IPS-15b (cell line): ENCODE measurements around the gene LILRB3.
"Not testable (repeated sequence)": the region's sequence is repeated elsewhere in the genome, so short reads cannot be mapped to it uniquely, and the experiment has no call there.

Experiments
- H3K27me3 ChIP-seq: one replicate; pipeline ENCODE4 v1.6.1; 2013; ENCODE audit warnings: low read length; ENCODE audit not compliant: control insufficient read depth, insufficient read depth
- H3K36me3 ChIP-seq: one replicate; pipeline ENCODE4 v1.6.1; 2013; ENCODE audit warnings: low read length; ENCODE audit not compliant: control insufficient read depth, insufficient read depth
- H3K4me1 ChIP-seq: one replicate; pipeline ENCODE4 v1.6.1; 2013; ENCODE audit warnings: mild to moderate bottlenecking, low read length; ENCODE audit not compliant: control insufficient read depth, insufficient read depth
- H3K4me3 ChIP-seq: one replicate; pipeline ENCODE4 v1.5.1; 2013; ENCODE audit warnings: low read depth, low read length
- H3K9ac ChIP-seq: one replicate; pipeline ENCODE4 v1.6.1; 2013; ENCODE audit warnings: low read depth, mild to moderate bottlenecking, low read length
- H3K9me3 ChIP-seq: one replicate; pipeline ENCODE4 v1.6.1; 2013; ENCODE audit warnings: mild to moderate bottlenecking, low read length; ENCODE audit not compliant: control insufficient read depth, insufficient read depth

LILRB3 gene

DNA sequence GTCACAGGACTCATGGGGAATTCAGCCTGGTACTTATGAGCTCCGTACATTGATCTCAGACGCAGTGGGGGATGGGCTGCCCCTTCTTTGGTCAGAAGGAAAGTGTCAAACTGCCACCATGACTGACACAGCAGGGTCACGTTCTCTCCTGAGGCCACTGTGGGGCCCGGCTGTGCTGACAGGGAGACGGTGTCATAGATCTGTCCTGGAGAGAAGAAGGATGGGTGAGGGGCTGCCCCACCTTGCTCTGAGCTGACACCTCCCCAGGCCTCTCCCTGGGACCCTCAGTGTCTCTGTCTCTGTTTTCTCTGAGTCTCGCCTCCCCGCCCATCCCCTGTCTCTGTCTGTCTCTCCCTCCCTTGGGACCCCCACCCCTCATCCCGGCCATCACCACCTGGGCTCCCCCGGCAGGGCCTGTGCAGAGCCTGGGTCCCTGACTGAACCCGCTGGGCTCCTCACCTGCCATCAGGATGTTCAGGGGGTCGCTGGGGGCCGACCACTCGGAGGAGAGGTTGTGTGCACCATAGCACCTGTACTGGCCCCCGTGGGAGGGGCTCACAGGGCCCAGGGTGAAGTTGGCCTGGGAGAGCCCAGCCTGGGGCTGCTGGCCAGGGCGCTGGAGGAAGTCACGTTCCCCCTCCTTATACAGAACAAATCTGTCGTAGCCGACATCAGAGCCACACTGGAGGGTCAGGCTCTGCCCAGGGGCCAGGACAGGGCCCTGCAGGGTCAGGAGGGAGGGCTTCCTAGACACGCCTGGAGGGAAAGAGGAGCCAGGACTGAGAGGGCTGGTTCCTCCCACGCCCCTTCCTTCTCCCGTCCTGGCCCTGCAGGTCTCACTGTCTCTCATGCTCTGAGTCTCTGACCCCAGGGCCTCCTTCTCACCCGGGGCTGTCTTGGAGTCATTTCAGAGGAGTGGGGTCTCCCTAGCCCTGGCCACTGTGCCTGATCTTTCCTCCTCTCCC is 17.8 kb upstream of the LILRB3 start:
- H3K4me3 ChIP-seq, H3K36me3 ChIP-seq, H3K9ac ChIP-seq, H3K9me3 ChIP-seq, H3K27me3 ChIP-seq, H3K4me1 ChIP-seq: not testable (repeated sequence)

DNA sequence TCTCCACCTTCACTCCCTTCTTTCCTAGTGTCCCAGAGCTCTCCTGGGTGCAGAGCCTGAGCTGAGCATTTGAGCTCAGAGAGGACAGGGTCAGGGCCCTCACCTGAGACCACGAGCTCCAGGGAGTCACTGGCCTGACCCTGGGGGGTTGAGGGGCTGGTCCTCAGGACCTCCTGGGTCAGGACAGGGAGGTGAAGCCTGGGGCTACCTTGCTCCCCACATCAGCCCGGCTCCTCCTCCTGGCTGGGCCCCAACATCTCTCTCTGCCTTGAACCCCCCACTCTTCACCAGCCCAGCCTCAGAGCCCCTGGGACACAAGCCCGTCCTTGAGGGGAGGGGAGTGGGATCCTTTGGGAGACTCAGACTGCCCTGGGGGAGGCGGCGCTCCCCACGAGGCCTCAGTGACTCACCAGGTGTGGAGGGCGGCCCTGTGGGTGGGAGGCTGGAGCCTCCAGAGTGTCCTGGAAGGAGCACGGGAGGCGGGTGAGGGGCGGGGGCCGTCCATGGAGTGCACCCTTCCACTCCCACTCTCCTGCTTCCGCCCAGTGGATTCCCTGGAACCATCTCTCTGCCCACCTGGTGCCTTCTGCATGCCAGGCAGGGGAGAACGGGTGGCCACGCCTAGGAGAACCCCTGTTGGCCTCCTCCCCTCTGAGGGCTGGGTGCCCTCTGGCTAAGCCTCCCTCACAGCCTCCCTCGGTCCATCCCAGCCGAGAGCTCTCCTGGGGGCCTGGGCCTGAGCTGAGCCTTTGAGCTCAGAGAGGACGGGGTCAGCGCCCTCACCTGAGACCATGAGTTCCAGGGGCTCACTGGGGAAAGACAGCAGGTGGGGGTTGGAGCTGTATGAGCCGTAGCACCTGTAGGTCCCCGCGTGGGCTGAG is 16.9 kb upstream of the LILRB3 start:
- not testable (repeated sequence) for H3K4me1 ChIP-seq, H3K4me3 ChIP-seq, H3K9ac ChIP-seq, H3K27me3 ChIP-seq, H3K36me3 ChIP-seq, H3K9me3 ChIP-seq

DNA sequence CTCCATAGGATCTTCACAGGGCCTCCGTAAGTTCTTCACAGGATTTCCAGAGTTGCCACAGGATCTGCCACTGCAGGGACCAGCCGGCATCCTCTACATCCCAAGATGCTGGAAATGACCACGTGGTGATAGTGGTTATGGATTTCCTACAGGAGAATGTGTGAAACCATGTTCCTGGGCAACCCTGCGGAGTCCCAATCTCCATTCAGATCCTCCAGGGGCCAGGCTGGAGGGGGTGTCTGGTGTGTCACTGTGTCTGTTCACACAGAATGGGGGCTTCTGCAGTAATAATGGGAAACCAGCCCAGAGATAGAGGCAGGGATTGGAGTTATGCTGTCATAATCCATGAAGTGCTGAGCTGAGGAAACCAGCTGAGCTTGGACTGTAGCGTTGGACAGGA is 11.1 kb upstream of the LILRB3 start:
- peaks cover 2% of the 10 kb centered on the region for H3K9me3 ChIP-seq
- no peak overlapping the region for H3K4me3 ChIP-seq
- peaks cover 12% of the 10 kb centered on the region for H3K27me3 ChIP-seq

DNA sequence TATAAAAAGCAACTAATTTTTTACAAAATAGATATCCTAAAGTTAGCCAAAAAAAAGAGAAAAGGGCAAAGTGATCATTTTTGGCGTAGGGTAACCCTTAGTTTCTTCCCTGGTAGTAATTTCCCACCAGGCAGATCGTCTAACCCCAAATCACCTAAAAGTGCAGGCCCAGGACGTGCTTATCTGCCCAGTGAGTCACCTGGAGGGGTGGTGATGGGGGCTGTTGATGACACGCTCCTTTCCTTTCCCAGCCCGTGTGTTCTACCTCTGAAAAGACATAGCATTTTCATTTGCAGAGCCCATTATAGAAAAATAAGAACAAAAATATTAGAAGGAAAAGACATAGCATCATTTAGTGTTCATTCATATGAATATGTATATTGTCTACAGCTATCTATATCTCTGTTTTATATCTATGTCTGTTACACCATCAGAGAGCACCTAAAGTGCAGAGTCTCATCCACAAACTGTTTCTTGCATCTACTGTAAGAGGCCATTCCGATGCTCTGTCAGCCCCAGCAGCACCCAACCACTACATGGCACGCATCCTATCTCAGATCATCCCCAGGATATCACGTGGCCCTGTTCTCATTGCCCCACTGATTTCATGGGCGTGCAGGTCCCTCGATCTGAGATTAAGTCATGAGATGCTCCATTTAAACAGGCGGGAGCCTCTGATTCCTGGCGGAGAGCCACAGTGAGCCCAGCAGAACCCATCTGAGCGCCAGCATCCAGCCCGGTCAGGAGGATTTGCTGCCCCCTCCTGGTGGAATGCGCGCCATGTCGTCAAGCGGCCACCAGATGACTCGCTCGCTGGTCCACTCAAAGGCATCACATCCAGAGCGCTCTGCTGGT is 8.5 kb upstream of the LILRB3 start:
- Histone ChIP-seq H3K4me3 (peak overlapping the region; percentile 20), H3K9ac (no peak overlapping the region), H3K36me3 (no peaks in the 10 kb centered on the region), H3K4me1 (peaks cover 2% of the 10 kb centered on the region), H3K9me3 (peaks cover 2% of the 10 kb centered on the region), H3K27me3 (peaks cover 12% of the 10 kb centered on the region)

More for the DNA sequence above, 11.1 kb upstream of the LILRB3 start:
- H3K9ac ChIP-seq: no peak overlapping the region
- H3K4me1 ChIP-seq: peaks cover 2% of the 10 kb centered on the region
- no peaks in the 10 kb centered on the region for H3K36me3 ChIP-seq

DNA sequence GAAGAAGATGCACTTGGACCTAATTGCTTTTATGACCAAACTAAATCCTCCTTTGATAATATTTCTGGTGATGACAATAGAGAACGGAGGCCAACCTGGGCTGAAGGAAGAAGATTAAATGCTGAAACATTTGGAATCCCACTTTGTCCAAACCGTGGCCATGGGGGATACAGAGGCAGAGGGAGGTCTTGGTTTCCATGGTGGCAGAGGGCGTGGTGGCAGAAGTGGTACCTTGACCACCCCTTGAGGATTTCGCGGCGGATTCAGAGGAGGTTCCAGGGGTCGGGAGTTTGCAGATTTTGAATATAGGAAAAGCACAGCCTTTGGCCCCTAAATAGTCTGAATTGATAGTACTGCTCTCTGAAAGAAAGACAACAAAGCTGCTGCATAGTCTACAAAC is 7.2 kb upstream of the LILRB3 start:
- H3K9me3 ChIP-seq: peaks cover 2% of the 10 kb centered on the region
- H3K27me3 ChIP-seq: peaks cover 12% of the 10 kb centered on the region
- H3K9ac ChIP-seq: no peak overlapping the region
- H3K36me3 ChIP-seq: no peaks in the 10 kb centered on the region
- H3K4me1 ChIP-seq: peaks cover 2% of the 10 kb centered on the region
- no peak overlapping the region for H3K4me3 ChIP-seq

DNA sequence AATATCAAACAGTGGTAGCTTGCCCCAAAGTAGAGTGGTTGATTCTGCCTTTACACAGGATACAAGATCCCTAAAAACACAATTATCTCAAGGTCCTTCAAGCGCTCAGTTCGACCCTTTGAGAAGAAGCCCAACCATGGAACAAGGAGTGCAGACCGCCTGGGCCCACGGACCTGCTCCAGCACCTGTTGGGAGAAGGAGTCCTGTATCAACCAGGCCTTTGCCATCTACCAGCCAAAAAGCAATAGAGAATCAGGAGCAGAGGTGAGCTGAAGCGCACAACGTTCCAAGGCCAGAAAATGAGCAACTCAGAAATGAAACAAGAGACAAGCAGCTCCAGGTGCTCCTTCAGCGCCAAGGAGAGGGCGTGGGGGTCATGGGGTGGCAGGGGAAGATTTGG is 6.3 kb upstream of the LILRB3 start:
- Histone ChIP-seq H3K9me3 (peaks cover 2% of the 10 kb centered on the region), H3K9ac (no peak overlapping the region), H3K4me3 (no peak overlapping the region), H3K4me1 (peaks cover 2% of the 10 kb centered on the region), H3K36me3 (no peaks in the 10 kb centered on the region), H3K27me3 (peaks cover 10% of the 10 kb centered on the region)

DNA sequence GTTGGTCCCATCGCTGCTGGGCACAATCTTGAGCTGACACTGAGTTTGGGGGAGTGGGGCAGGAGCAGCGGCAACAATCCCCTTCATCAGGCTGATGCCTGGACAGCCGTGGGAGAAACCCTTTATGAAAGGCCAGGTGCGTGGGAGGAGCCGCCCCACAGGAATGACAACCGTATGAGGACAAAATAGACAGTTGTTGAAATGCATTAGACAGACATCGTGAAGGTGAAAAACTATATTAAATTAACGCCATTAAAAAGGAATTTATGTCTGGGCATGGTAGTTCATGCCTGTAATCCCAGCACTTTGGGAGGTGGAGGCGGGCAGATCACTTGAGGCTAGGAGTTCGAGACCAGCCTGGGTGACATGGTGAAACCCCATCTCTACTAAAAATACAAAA is 1.8 kb upstream of the LILRB3 start:
- H3K36me3 ChIP-seq, H3K4me3 ChIP-seq, H3K9ac ChIP-seq, H3K27me3 ChIP-seq, H3K4me1 ChIP-seq, H3K9me3 ChIP-seq: not testable (repeated sequence)

DNA sequence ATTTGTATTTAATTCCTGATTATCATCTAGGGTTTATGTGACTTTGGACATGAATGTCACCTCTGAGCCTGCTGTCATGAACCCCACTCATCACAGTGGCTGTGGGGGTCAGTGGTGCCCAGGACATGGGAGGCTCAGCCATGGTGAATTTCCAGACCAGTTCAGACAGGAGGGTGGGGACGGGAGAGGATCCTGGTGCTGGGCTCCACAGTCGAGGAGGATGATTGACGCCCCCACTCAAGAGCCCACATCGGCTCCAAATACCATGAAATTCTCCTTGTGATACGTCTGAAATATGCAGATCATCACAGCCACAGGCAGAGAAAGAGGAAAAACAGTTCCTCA is 1.1 kb upstream of the LILRB3 start:
- H3K27me3 ChIP-seq, H3K4me1 ChIP-seq, H3K9me3 ChIP-seq, H3K4me3 ChIP-seq, H3K9ac ChIP-seq, H3K36me3 ChIP-seq: not testable (repeated sequence)

DNA sequence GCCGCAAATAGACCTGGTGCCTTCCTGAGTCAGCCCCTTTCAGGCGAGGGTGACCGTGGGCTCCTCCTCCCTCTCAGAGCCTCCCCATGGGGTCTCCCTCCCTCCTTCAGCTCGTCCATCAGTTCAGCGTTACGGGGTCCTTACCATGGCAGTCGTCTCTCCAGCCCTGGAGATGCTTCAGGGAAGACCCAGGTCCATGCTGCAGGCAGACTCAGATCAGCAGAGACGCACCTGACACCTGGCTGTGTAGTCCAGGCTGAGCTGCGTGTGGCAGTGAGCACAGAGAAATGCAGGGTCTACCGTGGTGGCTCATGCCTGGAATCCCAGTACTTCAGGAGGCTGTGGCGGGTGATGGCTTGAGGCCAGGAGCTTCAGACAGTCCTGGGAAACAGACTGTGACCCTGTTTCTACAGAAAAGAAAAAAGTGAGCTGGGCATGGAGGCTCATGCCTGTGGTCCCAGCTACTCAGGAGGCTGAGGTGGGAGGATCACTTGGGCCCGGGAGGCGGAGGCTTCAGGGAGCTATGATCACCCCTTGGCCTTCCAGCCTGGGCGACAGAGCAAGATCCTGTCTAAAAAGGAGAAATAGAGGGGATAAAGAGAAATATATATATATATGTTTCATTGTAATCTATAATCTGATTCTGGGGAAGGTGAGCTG is 600 bp upstream of the LILRB3 start:
- H3K4me3 ChIP-seq, H3K9ac ChIP-seq, H3K27me3 ChIP-seq, H3K4me1 ChIP-seq, H3K9me3 ChIP-seq, H3K36me3 ChIP-seq: not testable (repeated sequence)

DNA sequence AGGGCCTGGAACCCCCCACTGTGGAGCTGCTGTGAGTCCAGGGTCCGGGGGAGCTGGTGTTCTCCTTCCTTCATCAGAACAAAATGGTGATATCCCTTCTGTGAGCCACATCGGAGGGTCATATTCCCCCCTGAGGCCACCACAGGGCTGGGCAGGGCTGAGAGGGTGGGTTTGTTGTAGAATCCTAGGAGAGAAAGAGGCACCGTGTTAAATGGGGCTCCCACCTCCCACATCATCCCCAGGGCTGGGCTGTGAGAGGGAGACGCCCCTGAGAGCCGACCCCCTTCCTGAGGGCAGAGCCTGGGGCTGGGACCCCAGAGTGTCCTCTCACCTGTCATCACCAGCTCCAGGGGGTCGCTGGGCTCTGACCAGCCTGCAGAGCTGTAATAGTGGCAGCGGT is 860 bp downstream of the LILRB3 start:
- not testable (repeated sequence) for H3K9me3 ChIP-seq, H3K4me3 ChIP-seq, H3K9ac ChIP-seq, H3K27me3 ChIP-seq, H3K36me3 ChIP-seq, H3K4me1 ChIP-seq

DNA sequence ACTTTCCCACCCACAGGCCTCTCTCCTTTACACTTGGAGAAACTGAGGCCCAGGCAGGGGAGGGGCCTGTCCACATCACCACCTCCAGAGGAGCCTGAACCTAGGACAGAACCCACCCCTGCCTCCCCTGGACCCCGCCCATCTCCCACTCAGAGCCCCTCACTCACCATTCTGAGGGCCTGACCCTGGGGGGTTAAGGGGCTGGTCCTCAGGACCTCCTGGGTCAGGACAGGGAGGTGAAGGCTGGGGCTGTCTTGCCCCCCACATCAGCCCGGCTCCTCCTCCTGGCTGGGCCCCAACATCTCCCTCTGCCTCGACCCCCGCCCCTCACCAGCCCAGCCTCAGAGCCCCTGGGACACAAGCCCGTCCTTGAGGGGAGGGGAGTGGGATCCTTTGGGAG is 3.1 kb downstream of the LILRB3 start:
- not testable (repeated sequence) for H3K27me3 ChIP-seq, H3K4me3 ChIP-seq, H3K4me1 ChIP-seq, H3K36me3 ChIP-seq, H3K9me3 ChIP-seq, H3K9ac ChIP-seq
